Suprapubic skin (tissue), 4 donors: Measurements from ENCODE around the gene SHFL.

Source experiments
- EP300 ChIP-seq: sonication (generic); formaldehyde crosslinking; IDR thresholded peaks from one replicate; pipeline ENCODE4 v1.6.1; 2017; ENCODE audit warnings: antibody characterized with exemption
- POLR2A ChIP-seq, 2 donors: fragments of 450-650 bp; IDR thresholded peaks; one replicate each; pipeline ENCODE4 v1.6.1; 2017; ENCODE audit warnings: antibody characterized with exemption in 2 of 2, mild to moderate bottlenecking in 2 of 2, moderate library complexity in 2 of 2
- POLR2AphosphoS5 ChIP-seq, 3 donors: sonication (generic); formaldehyde crosslinking; IDR thresholded peaks; one replicate each; pipeline ENCODE4 v1.6.1; 2017; ENCODE audit warnings: antibody characterized with exemption in 3 of 3
- TF ChIP-seq, protein P1 (sequence below), 2 donors: fragments of 200-600 bp in 1 of 2; fragments of 450-650 bp in 1 of 2; sonication (generic) in 1 of 2; IDR thresholded peaks; one replicate each; pipeline ENCODE4 v1.5.1; 2016 to 2019; ENCODE audit warnings: antibody characterized with exemption in 2 of 2, mild to moderate bottlenecking in 1 of 2, moderate library complexity in 1 of 2

DNA sequence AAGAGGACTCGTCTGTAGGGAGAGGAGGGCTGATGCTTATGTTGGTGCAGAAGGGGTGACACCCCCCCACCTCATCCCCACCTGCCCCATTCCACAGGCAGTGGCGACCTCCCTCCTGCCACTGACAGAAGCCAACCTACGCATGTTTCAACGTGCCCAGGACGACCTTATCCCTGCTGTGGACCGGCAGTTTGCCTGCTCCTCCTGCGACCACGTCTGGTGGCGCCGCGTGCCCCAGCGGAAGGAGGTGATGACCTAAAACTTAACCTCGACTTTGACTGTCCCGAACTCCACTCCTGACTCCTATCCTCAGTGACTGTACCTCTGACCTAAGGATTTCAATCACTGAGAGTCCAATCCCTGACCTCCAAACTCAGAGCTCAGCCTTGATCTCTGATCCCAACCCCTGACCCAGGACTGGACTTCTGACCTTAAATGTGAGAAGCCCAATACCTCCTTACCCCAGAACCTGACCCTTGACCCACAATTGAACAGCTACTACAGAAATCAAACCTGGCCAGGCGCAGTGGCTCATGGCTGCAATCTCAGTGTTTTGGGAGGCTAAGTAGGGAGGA is 3.8 kb downstream of the SHFL start:
- TF ChIP-seq, protein P1, sequence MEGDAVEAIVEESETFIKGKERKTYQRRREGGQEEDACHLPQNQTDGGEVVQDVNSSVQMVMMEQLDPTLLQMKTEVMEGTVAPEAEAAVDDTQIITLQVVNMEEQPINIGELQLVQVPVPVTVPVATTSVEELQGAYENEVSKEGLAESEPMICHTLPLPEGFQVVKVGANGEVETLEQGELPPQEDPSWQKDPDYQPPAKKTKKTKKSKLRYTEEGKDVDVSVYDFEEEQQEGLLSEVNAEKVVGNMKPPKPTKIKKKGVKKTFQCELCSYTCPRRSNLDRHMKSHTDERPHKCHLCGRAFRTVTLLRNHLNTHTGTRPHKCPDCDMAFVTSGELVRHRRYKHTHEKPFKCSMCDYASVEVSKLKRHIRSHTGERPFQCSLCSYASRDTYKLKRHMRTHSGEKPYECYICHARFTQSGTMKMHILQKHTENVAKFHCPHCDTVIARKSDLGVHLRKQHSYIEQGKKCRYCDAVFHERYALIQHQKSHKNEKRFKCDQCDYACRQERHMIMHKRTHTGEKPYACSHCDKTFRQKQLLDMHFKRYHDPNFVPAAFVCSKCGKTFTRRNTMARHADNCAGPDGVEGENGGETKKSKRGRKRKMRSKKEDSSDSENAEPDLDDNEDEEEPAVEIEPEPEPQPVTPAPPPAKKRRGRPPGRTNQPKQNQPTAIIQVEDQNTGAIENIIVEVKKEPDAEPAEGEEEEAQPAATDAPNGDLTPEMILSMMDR (IDR thresholded peaks at IDR 0.05): no peak
- no peak for TF ChIP-seq EP300
- no peak for TF ChIP-seq POLR2A (IDR thresholded peaks at IDR 0.05)
- TF ChIP-seq POLR2AphosphoS5 (IDR thresholded peaks at IDR 0.05): no peak
